SU-DHL-6 (cell line): Measurements from ENCODE around the gene PIH1D1.

Experiments
- H2AFZ ChIP-seq: fragments of 200-600 bp; sonication (generic); 2 replicates; pipeline ENCODE4 v1.6.1; 2014; ENCODE audit warnings: low read depth, mild to moderate bottlenecking, moderate library complexity, mixed read lengths, antibody characterized with exemption, low read length; ENCODE audit not compliant: severe bottlenecking
- H3F3A ChIP-seq: fragments of 200-600 bp; shearing (Covaris generic); 2 replicates; pipeline ENCODE4 v1.6.0; 2016; ENCODE audit warnings: antibody characterized with exemption, mild to moderate bottlenecking; ENCODE audit not compliant: insufficient read depth
- H3K27ac ChIP-seq: fragments of 200-600 bp; sonication (generic); 2 replicates; pipeline ENCODE4 v1.5.1; 2016; ENCODE audit warnings: low read depth, mild to moderate bottlenecking, low read length, moderate library complexity, mixed read lengths
- H3K27me3 ChIP-seq: fragments of 200-600 bp; sonication (generic), shearing (Covaris generic); 2 replicates; pipeline ENCODE4 v1.6.0; 2014; ENCODE audit warnings: mild to moderate bottlenecking, low read length
- H3K36me3 ChIP-seq: fragments of 200-600 bp; sonication (generic); 2 replicates; pipeline ENCODE4 v1.6.1; 2014; ENCODE audit warnings: mild to moderate bottlenecking, low read length, mixed read lengths
- H3K4me2 ChIP-seq: fragments of 300-600, 200-600 bp; shearing (Covaris generic), sonication (generic); 2 replicates; pipeline ENCODE4 v1.6.0; 2014; ENCODE audit warnings: low read length, low read depth, mild to moderate bottlenecking; ENCODE audit not compliant: poor library complexity, severe bottlenecking
- H3K4me3 ChIP-seq: fragments of 200-600 bp; sonication (generic); 2 replicates; pipeline ENCODE4 v1.5.1; 2014; ENCODE audit warnings: antibody characterized with exemption, low read length, mild to moderate bottlenecking, mixed read lengths; ENCODE audit not compliant: insufficient read depth, poor library complexity, severe bottlenecking
- H3K79me2 ChIP-seq: fragments of 200-600 bp; sonication (generic); 2 replicates; pipeline ENCODE4 v1.6.1; 2014; ENCODE audit warnings: mild to moderate bottlenecking, low read length, moderate library complexity; ENCODE audit not compliant: insufficient read depth
- H3K9ac ChIP-seq: fragments of 200-600 bp; sonication (generic); 2 replicates; pipeline ENCODE4 v1.7.0; 2014; ENCODE audit warnings: mild to moderate bottlenecking, low read length
- H3K9me2 ChIP-seq: fragments of 200-600 bp; sonication (generic); replicated peaks from 2 replicates; pipeline ENCODE4 v1.6.1; 2014; ENCODE audit warnings: low read length; ENCODE audit not compliant: insufficient read depth
- H3K9me3 ChIP-seq: fragments of 200-600 bp; sonication (generic); 2 replicates; pipeline ENCODE4 v1.6.1; 2014; ENCODE audit warnings: low read length, mixed read lengths; ENCODE audit not compliant: insufficient read depth
- H4K20me1 ChIP-seq: fragments of 200-600 bp; sonication (generic); 2 replicates; pipeline ENCODE4 v1.6.1; 2014; ENCODE audit warnings: low read depth, mild to moderate bottlenecking, antibody characterized with exemption, low read length, moderate library complexity, mixed read lengths
- CTCF ChIP-seq: fragments of 200-600 bp; sonication (generic); IDR thresholded peaks from one replicate; pipeline ENCODE4 v1.5.1; 2017; ENCODE audit warnings: antibody characterized with exemption, mild to moderate bottlenecking, low read length, moderate library complexity; ENCODE audit not compliant: insufficient read depth, poor library complexity, severe bottlenecking
- EZH2phosphoT487 ChIP-seq: fragments of 200-600 bp; sonication (generic), shearing (Covaris generic); conservative IDR thresholded peaks from 2 replicates; pipeline ENCODE4 v1.6.1; 2018; ENCODE audit warnings: mild to moderate bottlenecking, antibody characterized with exemption, low read length, moderate library complexity, mixed read lengths

Gene PIH1D1

DNA sequence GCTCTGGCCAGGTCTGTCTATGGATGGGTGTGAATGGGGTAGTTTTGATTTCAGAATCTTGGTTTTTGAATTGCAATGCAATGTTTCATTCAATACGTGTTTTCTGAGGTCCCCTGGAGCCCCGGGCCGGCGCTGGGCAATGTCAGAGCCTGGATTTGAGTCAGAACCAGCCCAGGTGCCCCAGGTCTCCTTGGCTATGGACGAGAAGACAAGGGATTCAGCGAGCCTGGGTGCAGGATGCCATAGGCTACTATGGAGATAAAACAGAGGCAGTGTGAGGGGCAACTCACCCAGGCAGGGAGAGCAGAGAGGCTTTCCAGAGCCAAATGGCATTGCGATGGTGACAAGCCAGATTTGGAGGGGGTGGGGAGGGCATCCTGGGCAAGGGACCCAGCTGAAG is 34.6 kb upstream of the PIH1D1 start:
- no peak overlapping the region for H3K4me2 ChIP-seq
- no peak overlapping the region for H2AFZ ChIP-seq
- TF ChIP-seq CTCF (no peak), EZH2phosphoT487 (no peak)

GRCh38 chr19:49481020-49481683 is 29.5 kb upstream of the PIH1D1 start:
- Histone ChIP-seq H3K9ac (no peak overlapping the region), H3K9me2 (no peaks in the 10 kb centered on the region), H4K20me1 (no peaks in the 10 kb centered on the region)

More for the DNA sequence above, 34.6 kb upstream of the PIH1D1 start:
- Histone ChIP-seq H3K9me3 (no peaks in the 10 kb centered on the region), H4K20me1 (no peaks in the 10 kb centered on the region; the same call in 1 of the 2 replicates), H3K9me2 (no peaks in the 10 kb centered on the region), H3K4me3 (no peak overlapping the region), H3K79me2 (peaks cover 33% of the 10 kb centered on the region), H3K27ac (no peak overlapping the region), H3K27me3 (no peaks in the 10 kb centered on the region), H3K9ac (no peak overlapping the region), H3K36me3 (peaks cover 35% of the 10 kb centered on the region), H3F3A (peaks cover 37% of the 10 kb centered on the region)

DNA sequence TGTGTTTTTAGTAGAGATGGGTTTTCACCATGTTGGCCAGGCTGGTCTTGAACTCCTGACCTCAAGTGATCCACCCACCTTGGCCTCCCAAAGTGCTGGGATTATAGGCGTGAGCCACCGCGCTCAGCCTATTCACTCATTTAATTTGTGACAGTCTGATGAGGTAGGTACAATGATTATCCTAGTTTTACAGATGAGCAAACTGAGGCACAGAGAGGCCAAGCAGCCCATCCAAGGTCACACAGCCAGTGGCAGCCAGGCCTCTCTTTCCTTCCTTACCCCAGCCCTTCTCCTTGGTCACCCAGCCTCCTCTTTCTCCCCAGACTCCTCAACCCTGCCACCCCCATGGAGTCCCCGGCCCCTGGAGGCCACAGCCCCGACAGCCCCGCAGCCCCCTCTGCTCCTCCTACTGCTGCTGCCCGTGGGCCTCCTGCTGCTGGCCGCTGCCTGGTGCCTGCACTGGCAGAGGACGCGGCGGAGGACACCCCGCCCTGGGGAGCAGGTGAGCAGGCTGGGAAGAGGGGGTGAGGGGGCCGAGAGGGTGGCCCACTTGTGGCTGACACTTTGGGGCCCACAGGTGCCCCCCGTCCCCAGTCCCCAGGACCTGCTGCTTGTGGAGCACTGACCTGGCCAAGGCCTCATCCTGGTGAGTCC is 28.5 kb upstream of the PIH1D1 start:
- Histone ChIP-seq H4K20me1 (no peaks in the 10 kb centered on the region), H3F3A (no peaks in the 10 kb centered on the region), H3K9me2 (no peaks in the 10 kb centered on the region), H3K9me3 (no peaks in the 10 kb centered on the region), H3K4me2 (no peak overlapping the region), H3K9ac (no peak overlapping the region), H2AFZ (no peak overlapping the region), H3K27ac (no peak overlapping the region), H3K36me3 (no peaks in the 10 kb centered on the region), H3K27me3 (no peaks in the 10 kb centered on the region), H3K79me2 (no peaks in the 10 kb centered on the region), H3K4me3 (no peak overlapping the region)
- TF ChIP-seq EZH2phosphoT487 (no peak), CTCF (no peak)

More at GRCh38 chr19:49481020-49481683, 29.5 kb upstream of the PIH1D1 start:
- Histone ChIP-seq H3K79me2 (no peaks in the 10 kb centered on the region), H3K27me3 (no peaks in the 10 kb centered on the region), H3K4me2 (no peak overlapping the region), H2AFZ (no peak overlapping the region), H3F3A (no peaks in the 10 kb centered on the region), H3K9me3 (no peaks in the 10 kb centered on the region), H3K4me3 (no peak overlapping the region), H3K36me3 (no peaks in the 10 kb centered on the region), H3K27ac (no peak overlapping the region)
- TF ChIP-seq CTCF (no peak), EZH2phosphoT487 (no peak)
